WTC11 (cell line): Measurements from ENCODE around the gene SLC44A2. TPM values are rescaled to one million over a fixed set of nuclear protein-coding genes. Genes with fewer than 3 reads are reported as not detected.

ENCODE experiments used
- ATAC-seq: fragments of 200-7000 bp; cut with Tn5 transposase; 2 replicates; pipeline ENCODE4 v1.10.0; 2021; ENCODE audit warnings: mild to moderate bottlenecking, moderate library complexity
- CTCF ChIA-PET: fragments of 300-600 bp; sonication (Branson Sonifier 250); formaldehyde crosslinking; loops from one replicate; lab custom pipeline; 2021; ENCODE audit warnings: antibody characterized with exemption; lab: Charles Lee
- POLR2A ChIA-PET: fragments of 350-600 bp; sonication (Branson Sonifier 250); formaldehyde crosslinking; loops from one replicate; lab custom pipeline; 2021; ENCODE audit warnings: antibody characterized with exemption; lab: Charles Lee
- DNase-seq: peaks from one replicate; pipeline ENCODE4 v3.0.0; 2021; ENCODE audit warnings: low spot score
- H3K27ac Mint-ChIP-seq: 2 replicates; pipeline ENCODE4 v1.8.0; 2021; ENCODE audit warnings: mixed read lengths
- H3K27me3 Mint-ChIP-seq: 2 replicates; pipeline ENCODE4 v1.8.0; 2021; ENCODE audit warnings: low read depth, mild to moderate bottlenecking, moderate library complexity, mixed read lengths
- H3K36me3 Mint-ChIP-seq: 2 replicates; pipeline ENCODE4 v1.8.0; 2021; ENCODE audit warnings: mixed read lengths
- H3K4me1 Mint-ChIP-seq: 2 replicates; pipeline ENCODE4 v1.8.0; 2022; ENCODE audit warnings: mixed read lengths
- H3K4me3 Mint-ChIP-seq: 2 replicates; pipeline ENCODE4 v1.8.0; 2021; ENCODE audit warnings: mild to moderate bottlenecking, moderate library complexity, mixed read lengths
- H3K9me3 Mint-ChIP-seq: 2 replicates; pipeline ENCODE4 v1.8.0; 2021; ENCODE audit warnings: mixed read lengths
- AR ChIP-seq: fragments of 250-450 bp; sonication (Bioruptor Pico); IDR thresholded peaks from 2 replicates; pipeline ENCODE4 v1.9.0; 2021; ENCODE audit warnings: mild to moderate bottlenecking
- ATF1 ChIP-seq: sonication (generic); formaldehyde crosslinking; IDR thresholded peaks from 2 replicates; pipeline ENCODE4 v1.8.1; 2023; ENCODE audit warnings: mild to moderate bottlenecking, moderate library complexity, missing genetic modification reagents
- FOXK1 ChIP-seq: sonication (generic); formaldehyde crosslinking; IDR thresholded peaks from 2 replicates; pipeline ENCODE4 v1.8.0; 2022; ENCODE audit warnings: mild to moderate bottlenecking, moderate library complexity, missing genetic modification reagents
- FOXP1 ChIP-seq: sonication (generic); formaldehyde crosslinking; IDR thresholded peaks from 2 replicates; pipeline ENCODE4 v1.8.0; 2022; ENCODE audit warnings: missing genetic modification reagents, mild to moderate bottlenecking, moderate library complexity, borderline replicate concordance
- IRF2 ChIP-seq: sonication (generic); formaldehyde crosslinking; IDR thresholded peaks from 2 replicates; pipeline ENCODE4 v1.8.0; 2022; ENCODE audit warnings: low read depth, missing genetic modification reagents, borderline replicate concordance
- JUN ChIP-seq: sonication (generic); formaldehyde crosslinking; IDR thresholded peaks from 2 replicates; pipeline ENCODE4 v1.8.0; 2023; ENCODE audit warnings: mild to moderate bottlenecking, missing genetic modification reagents
- MYBL2 ChIP-seq: sonication (generic); formaldehyde crosslinking; IDR thresholded peaks from 2 replicates; pipeline ENCODE4 v1.8.1; 2023; ENCODE audit warnings: mild to moderate bottlenecking, moderate library complexity, missing genetic modification reagents
- NFATC4 ChIP-seq: fragments of 250-450 bp; sonication (Bioruptor Pico); IDR thresholded peaks from 2 replicates; pipeline ENCODE4 v1.9.0; 2021; ENCODE audit warnings: mild to moderate bottlenecking
- NR1H2 ChIP-seq: sonication (generic); formaldehyde crosslinking; IDR thresholded peaks from 2 replicates; pipeline ENCODE4 v1.9.0; 2021; ENCODE audit warnings: mild to moderate bottlenecking, moderate library complexity, missing genetic modification reagents
- NR2C2 ChIP-seq: sonication (generic); formaldehyde crosslinking; IDR thresholded peaks from 2 replicates; pipeline ENCODE4 v1.8.0; 2022; ENCODE audit warnings: mild to moderate bottlenecking, missing genetic modification reagents
- OVOL2 ChIP-seq: fragments of 250-450 bp; sonication (Bioruptor Pico); IDR thresholded peaks from 2 replicates; pipeline ENCODE4 v1.9.0; 2021; ENCODE audit warnings: mild to moderate bottlenecking, borderline replicate concordance
- TP53 ChIP-seq: sonication (generic); formaldehyde crosslinking; IDR thresholded peaks from 2 replicates; pipeline ENCODE4 v1.8.1; 2023; ENCODE audit warnings: mild to moderate bottlenecking, missing genetic modification reagents
- ZNF121 ChIP-seq: sonication (generic); formaldehyde crosslinking; IDR thresholded peaks from 2 replicates; pipeline ENCODE4 v1.8.0; 2023; ENCODE audit warnings: missing genetic modification reagents
- ZNF512 ChIP-seq: sonication (generic); formaldehyde crosslinking; IDR thresholded peaks from 2 replicates; pipeline ENCODE4 v1.8.1; 2022; ENCODE audit warnings: missing genetic modification reagents, borderline replicate concordance
- ZNF532 ChIP-seq: fragments of 250-450 bp; sonication (Bioruptor Pico); IDR thresholded peaks from 2 replicates; pipeline ENCODE4 v1.9.0; 2021; ENCODE audit warnings: mild to moderate bottlenecking, borderline replicate concordance
- ZSCAN18 ChIP-seq: fragments of 250-450 bp; sonication (Bioruptor Pico); IDR thresholded peaks from 2 replicates; pipeline ENCODE4 v2.1.2; 2022; ENCODE audit warnings: mild to moderate bottlenecking, moderate library complexity
- total RNA-seq: library from RNA; stranded (reverse); gene quantifications from 3 replicates; pipeline ENCODE4 v1.2.3, GENCODE V29; 2021
- TF ChIP-seq, protein P1 (sequence below): sonication (generic); formaldehyde crosslinking; IDR thresholded peaks from 2 replicates; pipeline ENCODE4 v1.8.1; 2023; ENCODE audit warnings: mild to moderate bottlenecking, missing genetic modification reagents
- TF ChIP-seq, protein P2 (sequence below): fragments of 250-450 bp; sonication (Bioruptor Pico); conservative IDR thresholded peaks from 2 replicates; pipeline ENCODE4 v1.9.0; 2021; ENCODE audit warnings: mild to moderate bottlenecking
- TF ChIP-seq, protein P3 (sequence below): sonication (generic); formaldehyde crosslinking; conservative IDR thresholded peaks from 2 replicates; pipeline ENCODE4 v1.8.1; 2022; ENCODE audit warnings: mild to moderate bottlenecking, missing genetic modification reagents

SLC44A2 gene
- total RNA-seq, 1 experiment from 2014 or later, result 109 TPM

DNA sequence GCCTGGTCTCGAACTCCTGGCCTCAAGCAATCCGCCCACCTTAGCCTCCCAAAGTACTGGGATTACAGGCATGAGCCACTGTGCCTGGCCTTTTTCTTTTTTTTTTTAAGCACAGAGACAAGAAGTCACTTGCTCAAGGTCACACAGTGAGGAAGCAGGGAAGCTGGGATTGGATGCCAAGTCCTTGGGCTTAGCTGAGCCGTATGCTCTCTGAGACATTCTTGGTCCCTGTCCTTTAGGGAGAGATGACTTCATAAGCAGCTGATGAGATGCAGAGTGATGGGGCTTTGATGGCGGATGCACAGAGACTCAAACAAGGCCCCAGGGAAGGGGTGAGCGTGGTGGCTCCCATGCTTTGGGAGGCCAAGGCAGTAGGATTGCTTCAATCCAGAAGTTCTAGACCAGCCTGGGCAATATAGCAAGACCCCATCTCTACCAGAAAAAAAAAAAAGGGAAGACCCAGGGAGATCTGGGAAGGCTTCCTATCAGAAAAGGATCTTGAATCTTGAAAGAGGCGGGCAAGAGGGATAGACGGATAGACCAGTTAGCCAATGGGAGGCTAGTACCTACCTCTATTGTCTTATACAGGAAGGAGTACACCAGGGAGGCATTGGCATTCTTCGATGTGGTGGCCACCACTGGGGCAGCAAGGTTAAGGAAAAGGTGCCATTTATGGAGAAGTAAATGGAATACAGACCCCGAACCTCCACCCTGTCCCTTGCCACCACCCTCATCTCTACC lies 42.1 kb upstream of the SLC44A2 start:
- H3K27ac Mint-ChIP-seq, result no peak overlapping the region
- peaks cover 7% of the 10 kb centered on the region for H3K27me3 Mint-ChIP-seq
- ATAC-seq, result peak; percentile 27
- TF ChIP-seq ZNF121 (peak; percentile 65; the same call in 1 of the 2 replicates), NFATC4 (CRISPR knock-in tag) (no peak)
- TF ChIP-seq, all 79 proteins: peak for 1
- peaks cover 7% of the 10 kb centered on the region; the same call in 1 of the 2 replicates for H3K9me3 Mint-ChIP-seq
- DNase-seq, result no peak
- POLR2A ChIA-PET, result interaction anchor here (0.7 kb wide), 1 partner anchor 62 kb away, joined by 3 read pairs; no protein-coding TSS in a partner anchor
- CTCF ChIA-PET, result interaction anchor here (0.6 to 4.5 kb wide), 4 partner anchors 62 to 356 kb away, joined by 4 to 276 read pairs (median 15); no protein-coding TSS in a partner anchor
- H3K4me3 Mint-ChIP-seq, result no peak overlapping the region
- H3K4me1 Mint-ChIP-seq, result peaks cover 15% of the 10 kb centered on the region
- H3K36me3 Mint-ChIP-seq, result peaks cover 41% of the 10 kb centered on the region

GRCh38 chr19:10586396-10586795 lies 39.0 kb upstream of the SLC44A2 start:
- Mint-ChIP-seq H3K4me3 (peak overlapping the region; percentile 90), H3K4me1 (peaks cover 13% of the 10 kb centered on the region), H3K27ac (peak overlapping the region; percentile 69), H3K36me3 (peaks cover 22% of the 10 kb centered on the region; the same call in 1 of the 2 replicates), H3K27me3 (peaks cover 7% of the 10 kb centered on the region), H3K9me3 (peaks cover 7% of the 10 kb centered on the region; the same call in 1 of the 2 replicates)
- no peak for DNase-seq
- POLR2A ChIA-PET, result no interaction called here
- no peak for ATAC-seq
- CTCF ChIA-PET, result interaction anchor here (0.9 to 2.2 kb wide), 4 partner anchors 10 to 113 kb away, joined by 3 to 10 read pairs (median 5); no protein-coding TSS in a partner anchor
- no peak for TF ChIP-seq ATF1 (CRISPR knock-in tag)
- TF ChIP-seq, protein P1, sequence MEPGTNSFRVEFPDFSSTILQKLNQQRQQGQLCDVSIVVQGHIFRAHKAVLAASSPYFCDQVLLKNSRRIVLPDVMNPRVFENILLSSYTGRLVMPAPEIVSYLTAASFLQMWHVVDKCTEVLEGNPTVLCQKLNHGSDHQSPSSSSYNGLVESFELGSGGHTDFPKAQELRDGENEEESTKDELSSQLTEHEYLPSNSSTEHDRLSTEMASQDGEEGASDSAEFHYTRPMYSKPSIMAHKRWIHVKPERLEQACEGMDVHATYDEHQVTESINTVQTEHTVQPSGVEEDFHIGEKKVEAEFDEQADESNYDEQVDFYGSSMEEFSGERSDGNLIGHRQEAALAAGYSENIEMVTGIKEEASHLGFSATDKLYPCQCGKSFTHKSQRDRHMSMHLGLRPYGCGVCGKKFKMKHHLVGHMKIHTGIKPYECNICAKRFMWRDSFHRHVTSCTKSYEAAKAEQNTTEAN, result no peak
- no peak for TF ChIP-seq NR1H2 (CRISPR knock-in tag)
- no peak for TF ChIP-seq FOXP1 (CRISPR knock-in tag)
- no peak for TF ChIP-seq OVOL2 (CRISPR knock-in tag)
- no peak for TF ChIP-seq TP53
- TF ChIP-seq, protein P2, sequence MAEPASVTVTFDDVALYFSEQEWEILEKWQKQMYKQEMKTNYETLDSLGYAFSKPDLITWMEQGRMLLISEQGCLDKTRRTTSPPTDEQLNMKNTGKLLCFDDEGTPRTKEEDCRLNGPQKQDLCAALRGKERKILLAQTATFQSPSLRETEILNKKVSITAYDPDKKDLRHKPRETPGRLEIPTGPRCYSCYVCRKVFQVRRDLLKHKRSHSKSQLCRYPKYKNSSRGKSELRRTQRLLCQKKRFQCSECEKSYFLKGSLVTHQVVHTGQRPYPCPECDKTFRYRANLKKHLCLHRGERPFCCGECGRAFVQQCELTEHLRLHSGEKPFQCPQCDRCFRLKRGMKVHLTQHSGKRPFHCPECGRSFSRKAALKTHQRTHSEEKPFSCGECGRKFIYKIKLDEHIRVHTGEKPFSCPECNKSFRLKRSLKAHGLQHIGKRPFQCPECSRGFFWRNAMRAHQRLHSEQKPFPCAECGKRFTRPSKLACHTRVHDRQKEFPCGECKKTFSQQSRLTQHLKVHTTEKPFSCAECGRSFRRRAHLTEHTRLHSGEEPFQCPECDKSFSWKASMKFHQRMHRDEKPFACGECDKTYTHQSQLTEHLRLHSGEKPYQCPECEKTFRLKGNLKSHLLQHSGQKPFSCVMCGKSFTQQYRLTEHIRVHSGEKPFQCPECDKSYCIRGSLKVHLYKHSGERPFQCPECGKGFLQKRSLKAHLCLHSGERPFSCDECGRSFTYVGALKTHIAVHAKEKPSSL, result no peak
- TF ChIP-seq IRF2 (CRISPR knock-in tag), result no peak
- no peak for TF ChIP-seq AR (CRISPR knock-in tag)
- no peak for TF ChIP-seq ZSCAN18 (CRISPR knock-in tag)
- no peak for TF ChIP-seq JUN (CRISPR knock-in tag)
- no peak for TF ChIP-seq ZNF512 (CRISPR knock-in tag)
- TF ChIP-seq ZNF532 (CRISPR knock-in tag), result no peak
- no peak for TF ChIP-seq MYBL2 (CRISPR knock-in tag)
- TF ChIP-seq, protein P3, sequence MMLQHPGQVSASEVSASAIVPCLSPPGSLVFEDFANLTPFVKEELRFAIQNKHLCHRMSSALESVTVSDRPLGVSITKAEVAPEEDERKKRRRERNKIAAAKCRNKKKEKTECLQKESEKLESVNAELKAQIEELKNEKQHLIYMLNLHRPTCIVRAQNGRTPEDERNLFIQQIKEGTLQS (CRISPR knock-in tag), result no peak
- no peak for TF ChIP-seq NR2C2 (CRISPR knock-in tag)
- no peak for TF ChIP-seq FOXK1 (CRISPR knock-in tag)
